Mucosa of stomach (tissue), 1 donor: ENCODE measurements around the gene MIER2.

ENCODE experiments used
- H3K27me3 ChIP-seq: one replicate; pipeline ENCODE4 v1.7.0; 2013; ENCODE audit warnings: mild to moderate bottlenecking, low read length; ENCODE audit not compliant: control insufficient read depth, insufficient read depth
- H3K36me3 ChIP-seq: one replicate; pipeline ENCODE4 v1.7.0; 2013; ENCODE audit warnings: low read length; ENCODE audit not compliant: control insufficient read depth, insufficient read depth
- H3K4me1 ChIP-seq: one replicate; pipeline ENCODE4 v1.7.0; 2013; ENCODE audit warnings: mild to moderate bottlenecking, low read length; ENCODE audit not compliant: control insufficient read depth, insufficient read depth
- H3K4me3 ChIP-seq: one replicate; pipeline ENCODE4 v1.7.0; 2013; ENCODE audit warnings: low read length
- H3K9ac ChIP-seq: one replicate; pipeline ENCODE4 v1.7.0; 2013; ENCODE audit warnings: mild to moderate bottlenecking, low read length, moderate library complexity
- H3K9me3 ChIP-seq: one replicate; pipeline ENCODE4 v1.7.0; 2013; ENCODE audit warnings: mild to moderate bottlenecking, low read length, moderate library complexity; ENCODE audit not compliant: control insufficient read depth
- donor health status: Pancreatic carcinoma.

Gene MIER2

DNA sequence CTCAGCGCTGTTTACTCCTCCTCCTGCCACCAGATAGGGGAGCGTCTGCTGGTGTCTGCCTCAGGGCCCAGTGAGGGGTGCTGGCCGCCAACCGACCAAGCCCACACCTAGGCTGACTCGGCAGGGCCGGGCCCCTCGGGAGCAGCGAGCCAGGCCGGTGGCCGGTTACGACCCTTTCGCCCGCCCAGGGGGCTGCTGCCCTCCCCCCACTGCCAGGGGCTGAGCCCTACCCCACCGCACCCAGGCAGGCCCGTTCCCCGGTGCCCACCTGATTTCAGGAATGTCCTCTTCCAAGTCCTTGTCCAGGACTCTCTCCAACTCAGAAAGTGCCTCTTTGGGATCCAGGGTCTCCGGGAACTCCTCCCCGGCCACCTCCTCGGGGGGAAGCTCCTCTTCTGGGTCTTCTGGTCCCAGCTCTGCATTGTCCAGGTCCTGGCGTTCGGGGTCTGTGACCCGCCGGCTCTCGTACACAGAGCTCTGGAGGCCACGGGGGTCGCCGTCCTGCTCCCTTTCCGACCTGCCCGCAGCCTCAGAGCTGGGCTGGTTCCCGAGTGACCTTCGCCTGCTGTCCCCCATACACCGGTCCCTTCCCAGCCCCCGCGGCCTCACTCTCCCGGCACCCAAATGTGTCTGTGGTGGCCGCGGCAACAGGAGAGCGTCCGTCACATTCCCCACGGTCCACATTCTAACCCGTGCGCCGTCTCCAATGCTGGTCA lies 31.0 kb upstream of the MIER2 start:
- Histone ChIP-seq H3K9me3 (no peaks in the 10 kb centered on the region), H3K4me1 (no peaks in the 10 kb centered on the region), H3K36me3 (no peaks in the 10 kb centered on the region), H3K9ac (no peak overlapping the region), H3K4me3 (no peak overlapping the region), H3K27me3 (peaks cover 22% of the 10 kb centered on the region)

DNA sequence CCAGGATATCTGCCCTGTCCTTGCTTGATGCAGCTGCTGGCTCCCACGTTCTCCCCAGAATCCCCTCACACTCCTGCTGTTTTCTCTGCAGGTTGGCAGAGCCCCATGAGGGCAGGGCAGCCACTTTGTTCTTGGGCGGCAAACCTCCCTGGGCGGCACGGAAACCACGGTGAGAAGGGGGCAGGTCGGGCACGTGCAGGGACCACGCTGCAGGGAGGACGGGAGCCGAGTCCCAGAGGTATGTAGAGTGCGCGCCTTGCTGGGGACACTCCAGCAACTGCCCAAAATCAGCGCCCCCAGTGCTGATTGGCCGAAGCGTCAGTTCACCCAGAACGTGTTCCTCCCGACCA lies 30.3 kb upstream of the MIER2 start:
- Histone ChIP-seq H3K36me3 (no peaks in the 10 kb centered on the region), H3K27me3 (peaks cover 22% of the 10 kb centered on the region), H3K9ac (no peak overlapping the region), H3K9me3 (no peaks in the 10 kb centered on the region), H3K4me1 (no peaks in the 10 kb centered on the region), H3K4me3 (no peak overlapping the region)

DNA sequence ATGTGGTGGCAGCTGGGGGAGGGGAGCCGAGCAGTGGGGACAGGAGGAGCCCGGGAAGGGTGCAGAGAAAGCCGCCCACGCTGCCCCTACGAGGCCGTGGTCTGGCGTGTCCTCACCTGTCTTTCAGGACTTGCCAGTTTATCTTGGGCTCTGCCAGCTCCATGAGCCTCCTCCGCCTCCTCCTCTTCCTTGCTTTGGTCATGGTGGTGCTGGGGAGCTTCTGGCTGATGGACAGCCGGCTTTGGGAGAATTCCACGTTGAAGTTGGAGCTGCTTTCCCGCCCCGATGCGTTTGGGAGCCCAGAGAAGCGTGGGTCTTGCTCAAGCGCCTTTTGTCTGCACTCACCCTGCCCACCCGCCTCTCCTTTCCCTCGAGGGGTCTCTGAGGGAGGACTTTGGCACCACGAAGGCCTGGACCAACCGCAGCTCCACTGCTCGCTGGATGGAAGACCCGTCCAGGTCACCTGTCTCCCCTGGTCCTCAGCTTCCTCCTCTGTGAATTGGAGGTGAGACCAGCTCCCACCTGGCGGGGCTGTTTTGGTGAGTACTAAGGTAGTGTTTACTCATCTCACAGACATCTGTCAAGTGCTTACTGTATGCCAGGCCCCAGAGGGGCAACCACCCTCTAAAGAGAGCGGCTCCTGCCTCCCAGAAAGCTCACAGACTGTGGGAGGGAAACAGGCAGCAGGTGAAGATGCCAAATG lies 29.7 kb upstream of the MIER2 start:
- Histone ChIP-seq H3K36me3 (no peaks in the 10 kb centered on the region), H3K27me3 (peaks cover 22% of the 10 kb centered on the region), H3K4me1 (no peaks in the 10 kb centered on the region), H3K9ac (no peak overlapping the region), H3K4me3 (no peak overlapping the region), H3K9me3 (no peaks in the 10 kb centered on the region)

DNA sequence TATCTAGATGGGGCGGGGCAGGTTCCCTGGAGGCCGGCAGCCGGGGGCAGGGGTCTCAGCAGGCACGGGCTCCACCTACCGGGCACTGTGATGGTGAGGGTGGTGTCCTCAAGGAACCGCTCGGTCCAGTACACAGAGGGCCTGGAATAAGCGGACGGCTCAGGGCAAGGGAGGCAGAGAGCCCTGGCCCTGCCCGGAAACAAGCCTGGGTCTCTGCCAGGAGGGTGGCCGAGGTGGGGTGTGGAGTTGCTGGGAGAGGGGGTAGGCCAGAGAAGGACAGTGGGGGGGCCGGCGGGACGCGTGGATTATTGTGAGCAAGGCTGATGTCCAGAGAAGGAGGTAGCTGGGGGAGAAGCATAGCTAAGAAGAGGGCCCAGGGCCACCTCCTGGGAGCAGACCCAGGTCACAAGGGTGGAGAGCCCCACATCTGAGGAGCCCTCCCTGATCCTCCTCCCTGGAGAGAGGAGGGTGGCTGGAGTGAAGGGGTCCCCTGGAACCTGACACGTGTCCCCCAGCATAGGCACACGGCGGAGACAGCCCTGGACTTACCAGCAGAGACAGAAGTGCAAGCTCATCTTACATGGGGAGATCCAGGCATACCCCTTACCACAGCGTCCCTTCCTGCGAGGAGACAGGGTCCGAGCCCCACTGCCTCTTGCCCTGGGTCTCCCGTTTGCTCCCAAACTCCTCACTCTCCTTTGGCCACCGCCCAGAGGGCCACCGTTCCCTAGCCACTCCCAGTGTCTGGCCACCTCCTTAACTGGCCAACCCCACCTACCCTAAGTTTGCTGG lies 29.0 kb upstream of the MIER2 start:
- no peak overlapping the region for H3K4me3 ChIP-seq
- H3K27me3 ChIP-seq: peaks cover 22% of the 10 kb centered on the region
- no peaks in the 10 kb centered on the region for H3K4me1 ChIP-seq
- no peaks in the 10 kb centered on the region for H3K9me3 ChIP-seq
- H3K9ac ChIP-seq: no peak overlapping the region
- H3K36me3 ChIP-seq: no peaks in the 10 kb centered on the region

DNA sequence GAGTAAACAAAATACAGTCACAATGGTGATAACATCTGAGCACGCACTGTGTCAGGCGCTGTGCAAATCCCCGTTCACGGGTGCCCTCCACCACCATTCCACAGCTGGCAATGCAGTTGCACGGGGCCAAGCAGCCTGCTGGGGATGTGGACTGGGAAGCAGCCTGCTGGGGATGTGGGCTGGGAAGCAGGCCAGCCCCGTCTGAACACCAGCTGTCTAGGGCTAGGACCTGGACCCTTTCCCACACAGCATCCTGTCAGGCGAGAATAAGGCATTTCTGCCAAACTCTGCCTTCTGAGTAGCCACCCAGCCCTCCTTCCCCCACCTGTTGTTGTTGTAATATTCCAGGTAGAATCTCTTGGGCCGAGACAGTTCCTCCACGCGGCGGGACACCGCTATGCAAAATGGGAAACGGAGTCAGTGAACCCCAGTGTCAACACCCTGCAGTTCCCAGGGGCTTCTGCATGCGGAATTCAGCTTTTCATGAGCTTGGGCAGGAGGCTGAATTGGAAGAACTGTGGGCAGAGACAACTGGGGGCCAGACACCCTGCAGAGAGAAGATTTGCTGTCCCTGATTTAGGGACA lies 27.8 kb upstream of the MIER2 start:
- Histone ChIP-seq H3K4me1 (no peaks in the 10 kb centered on the region), H3K27me3 (peaks cover 22% of the 10 kb centered on the region), H3K4me3 (no peak overlapping the region)

DNA sequence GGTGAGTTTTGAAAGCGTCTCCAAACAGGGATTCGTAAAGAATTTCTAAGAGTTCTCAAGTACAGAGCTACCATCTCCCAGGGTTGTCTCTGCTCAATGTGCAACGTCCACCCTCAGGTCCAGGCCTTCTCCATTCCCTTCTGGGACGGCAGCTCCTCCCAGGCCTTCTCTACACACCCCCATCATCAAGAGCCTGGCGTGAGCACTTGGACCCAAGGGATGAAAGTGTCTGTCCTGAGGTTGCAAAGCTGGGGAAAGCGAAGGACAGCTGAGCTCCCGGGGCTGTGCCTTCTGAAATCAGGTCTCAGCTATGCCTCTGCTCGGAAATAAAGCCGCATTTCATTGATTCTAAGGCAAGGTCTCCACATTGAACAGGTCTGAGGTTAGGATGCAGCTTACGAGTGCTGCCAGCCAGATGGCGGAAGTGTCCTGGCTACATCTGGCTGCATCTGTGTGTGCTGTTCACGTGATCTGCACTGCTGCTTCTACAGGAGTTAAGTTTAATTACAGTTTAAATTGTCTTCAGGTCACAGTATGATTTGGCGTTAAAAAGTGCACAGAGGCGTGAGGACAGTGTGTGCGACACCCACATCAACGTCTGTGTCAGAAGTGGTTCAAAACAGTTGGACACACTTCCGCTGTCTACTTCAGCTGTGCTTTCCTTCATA lies 27.0 kb upstream of the MIER2 start:
- H3K36me3 ChIP-seq: no peaks in the 10 kb centered on the region
- H3K9me3 ChIP-seq: no peaks in the 10 kb centered on the region
- H3K9ac ChIP-seq: no peak overlapping the region
- no peaks in the 10 kb centered on the region for H3K4me1 ChIP-seq
- H3K27me3 ChIP-seq: peaks cover 22% of the 10 kb centered on the region
- no peak overlapping the region for H3K4me3 ChIP-seq

More for the DNA sequence above, 27.8 kb upstream of the MIER2 start:
- Histone ChIP-seq H3K36me3 (no peaks in the 10 kb centered on the region), H3K9ac (no peak overlapping the region), H3K9me3 (no peaks in the 10 kb centered on the region)

DNA sequence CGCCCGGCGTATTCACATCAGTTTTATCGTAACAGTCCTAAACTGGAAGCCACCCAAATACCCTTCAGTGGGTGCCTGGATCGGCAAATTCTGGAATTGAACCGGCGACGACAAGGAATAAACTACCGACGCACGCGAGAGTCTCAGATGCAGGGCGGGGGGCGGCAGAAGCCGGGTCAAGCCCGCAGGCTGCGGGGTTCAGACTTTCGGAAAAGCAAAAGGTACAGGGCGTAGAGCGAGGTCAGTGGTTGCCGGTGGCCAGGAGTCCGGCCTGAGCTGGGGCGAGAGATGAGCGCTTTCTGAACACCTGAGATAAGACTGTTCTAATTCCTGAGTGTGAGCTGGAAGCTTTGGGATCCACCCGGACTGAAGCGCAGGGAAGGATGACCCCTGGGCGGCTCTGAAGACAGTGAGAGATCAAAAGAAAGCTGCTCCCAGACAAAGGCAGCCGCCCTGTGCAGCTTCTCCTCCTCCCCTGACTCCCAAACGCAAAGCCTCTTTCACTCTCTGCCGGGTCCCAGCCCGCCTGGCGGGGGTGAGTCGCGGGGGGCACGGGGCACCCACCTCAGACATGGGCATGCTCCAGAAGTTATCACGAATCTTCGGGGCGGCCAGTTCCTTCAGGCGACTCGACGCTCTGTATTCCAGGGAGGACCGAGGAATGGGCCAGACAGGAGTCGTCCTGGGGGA lies 26.2 kb upstream of the MIER2 start:
- H3K9me3 ChIP-seq: no peaks in the 10 kb centered on the region
- peaks cover 22% of the 10 kb centered on the region for H3K27me3 ChIP-seq
- H3K4me1 ChIP-seq: no peaks in the 10 kb centered on the region
- H3K4me3 ChIP-seq: no peak overlapping the region
- H3K36me3 ChIP-seq: no peaks in the 10 kb centered on the region
- no peak overlapping the region for H3K9ac ChIP-seq

DNA sequence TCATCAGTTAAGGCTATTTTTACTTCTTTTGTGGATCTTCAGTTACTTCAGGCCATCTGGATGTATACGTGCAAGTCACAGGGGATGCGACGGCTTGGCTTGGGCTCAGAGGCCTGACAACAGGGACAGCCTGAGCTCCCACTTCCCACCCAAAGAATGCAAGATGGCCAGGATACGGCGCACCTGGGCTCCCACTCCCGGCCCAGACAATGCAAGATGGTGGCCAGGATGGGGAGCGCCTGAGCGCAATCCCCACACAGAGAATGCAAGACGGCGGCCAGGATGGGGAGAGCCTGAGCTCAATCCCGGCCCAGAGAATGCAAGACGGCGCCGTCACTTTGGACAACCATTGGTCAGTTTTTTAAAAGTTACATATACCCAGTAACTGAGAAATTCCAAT lies 25.3 kb upstream of the MIER2 start:
- no peaks in the 10 kb centered on the region for H3K36me3 ChIP-seq
- no peak overlapping the region for H3K9ac ChIP-seq
- no peaks in the 10 kb centered on the region for H3K4me1 ChIP-seq
- H3K27me3 ChIP-seq: peaks cover 18% of the 10 kb centered on the region
- H3K9me3 ChIP-seq: no peaks in the 10 kb centered on the region
- H3K4me3 ChIP-seq: no peak overlapping the region

DNA sequence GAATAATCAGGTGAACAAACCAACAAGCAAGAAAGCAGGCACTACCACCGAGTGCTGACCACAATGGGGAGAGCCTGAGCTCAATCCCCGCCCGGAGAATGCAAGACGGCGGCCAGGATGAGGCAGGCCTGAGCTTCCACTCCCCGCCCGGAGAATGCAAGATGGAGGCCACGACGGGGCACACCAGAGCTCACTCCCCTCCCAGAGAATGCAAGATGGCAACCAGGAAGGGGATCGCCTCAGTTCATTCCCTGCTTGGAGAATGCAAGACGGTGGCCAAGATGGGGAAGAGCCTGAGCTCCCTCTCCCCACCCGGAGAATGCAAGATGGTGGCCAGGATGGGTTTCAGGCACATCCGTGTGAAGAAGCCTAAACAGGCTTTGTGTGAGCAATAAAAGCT lies 24.7 kb upstream of the MIER2 start:
- Histone ChIP-seq H3K36me3 (no peaks in the 10 kb centered on the region), H3K4me1 (no peaks in the 10 kb centered on the region), H3K9ac (no peak overlapping the region), H3K9me3 (no peaks in the 10 kb centered on the region), H3K4me3 (no peak overlapping the region), H3K27me3 (peaks cover 14% of the 10 kb centered on the region)

DNA sequence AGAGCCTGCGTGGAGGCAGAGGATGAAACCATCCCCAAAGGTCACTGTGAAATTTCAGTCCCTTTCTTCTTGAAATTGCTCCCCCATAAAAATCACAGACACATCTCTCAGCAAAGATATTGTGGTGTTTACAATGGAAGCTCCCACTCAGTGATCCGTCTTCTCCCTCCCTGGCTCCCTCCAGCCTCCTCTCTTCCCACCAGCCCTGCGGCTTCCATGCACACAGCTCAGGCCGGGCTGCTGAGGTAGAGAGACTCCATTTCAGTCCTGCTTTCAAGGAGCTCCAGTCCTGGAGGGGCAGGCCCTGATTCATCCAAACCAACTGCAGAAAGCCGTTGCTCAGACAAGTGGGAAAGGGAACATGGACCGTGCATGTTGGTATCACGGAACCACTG lies 24.0 kb upstream of the MIER2 start:
- peaks cover 8% of the 10 kb centered on the region for H3K27me3 ChIP-seq
- no peak overlapping the region for H3K4me3 ChIP-seq

DNA sequence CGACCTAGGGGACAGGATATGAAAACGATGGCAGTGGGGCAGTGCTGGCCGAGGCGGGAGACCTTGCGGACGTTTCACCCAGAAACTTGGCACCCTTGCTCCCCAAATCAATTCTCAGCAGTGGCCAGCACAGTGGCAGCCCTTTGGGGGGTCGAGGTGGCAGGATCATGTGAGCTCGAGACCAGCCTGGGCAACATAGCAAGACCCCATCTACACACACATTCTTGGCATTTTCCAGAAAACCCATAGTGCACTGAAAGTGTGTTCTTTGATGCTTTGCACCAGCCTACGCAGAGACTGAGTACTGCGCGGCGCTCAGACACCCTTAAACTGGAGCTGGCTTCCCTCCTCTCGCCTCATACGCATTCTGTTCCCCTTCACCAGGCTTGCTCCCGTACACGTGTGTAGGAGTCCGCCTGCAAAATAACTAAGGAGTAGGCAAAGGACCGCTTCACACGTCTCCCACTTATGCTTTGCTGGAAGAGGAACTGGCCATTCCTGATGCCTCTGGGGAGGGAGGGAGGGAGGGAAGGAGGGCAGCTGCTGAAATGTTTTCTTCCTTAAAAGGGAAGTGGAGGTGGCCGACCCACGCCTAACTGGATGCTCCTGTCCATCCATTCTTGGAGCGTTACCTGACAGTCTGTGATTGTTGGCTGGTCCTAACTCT lies 23.5 kb upstream of the MIER2 start:
- peaks cover 7% of the 10 kb centered on the region for H3K27me3 ChIP-seq
- no peaks in the 10 kb centered on the region for H3K9me3 ChIP-seq
- no peaks in the 10 kb centered on the region for H3K4me1 ChIP-seq
- no peak overlapping the region for H3K9ac ChIP-seq
- no peaks in the 10 kb centered on the region for H3K36me3 ChIP-seq
- H3K4me3 ChIP-seq: no peak overlapping the region

More for the DNA sequence above, 24.0 kb upstream of the MIER2 start:
- Histone ChIP-seq H3K36me3 (no peaks in the 10 kb centered on the region), H3K4me1 (no peaks in the 10 kb centered on the region), H3K9ac (no peak overlapping the region), H3K9me3 (no peaks in the 10 kb centered on the region)
